GM12878 (cell line): ENCODE results near the gene SIVA1. TPM values are rescaled to one million over a fixed set of nuclear protein-coding genes. Genes with fewer than 3 reads are reported as not detected.

Experiments
- ATAC-seq: fragments of 200-7000 bp; cut with Tn5 transposase; 3 replicates; pipeline ENCODE4 v1.9.1; 2020; ENCODE audit warnings: mild to moderate bottlenecking, moderate library complexity
- BruUV-seq: library from RNA; stranded (reverse); fragments of 400-500 nt; replicated peaks from 2 replicates; lab custom pipeline; 2021; lab: Mats Ljungman, UMichigan
- CTCF ChIA-PET: fragments of 300-600 bp; sonication (Branson Sonifier 250); formaldehyde crosslinking; extraction: SDS; loops from one replicate; lab custom pipeline; 2021; ENCODE audit warnings: inconsistent platforms; lab: Yijun Ruan, JAX
- POLR2A ChIA-PET: fragments of 350-600 bp; formaldehyde crosslinking; extraction: SDS; loops from one replicate; lab custom pipeline; 2021; ENCODE audit warnings: inconsistent platforms; lab: Charles Lee
- RAD21 ChIA-PET: fragments of 300-600 bp; sonication (Branson Sonifier 250); formaldehyde crosslinking; loops from one replicate; lab custom pipeline; 2023; ENCODE audit warnings: antibody characterized with exemption; ENCODE audit not compliant: unreplicated experiment; lab: Charles Lee
- SMC1A ChIA-PET: fragments of 300-600 bp; sonication (Branson Sonifier 250); formaldehyde crosslinking; loops from one replicate; lab custom pipeline; 2023; ENCODE audit not compliant: unreplicated experiment, uncharacterized antibody; lab: Charles Lee
- DNase-seq: peaks from one replicate; pipeline ENCODE4 v3.0.0-alpha.2; 2011; ENCODE audit warnings: low read depth, low spot score
- FAIRE-seq: peaks from 3 replicates; lab custom pipeline; 2011; peaks lifted over from hg19 to GRCh38; lab: Jason Lieb, UNC
- H2AFZ ChIP-seq: 2 replicates; pipeline ENCODE4 v1.6.0; 2011; ENCODE audit warnings: low read depth, low read length, control low read depth; ENCODE audit not compliant: control insufficient read depth
- H3K27ac ChIP-seq: 2 replicates; pipeline ENCODE4 v1.5.1; 2011; ENCODE audit warnings: control low read depth; ENCODE audit not compliant: control insufficient read depth, insufficient read depth
- H3K27me3 ChIP-seq, 2 experiments: replicated peaks in 1 of 2; 2 replicates each; pipeline versions ENCODE4 v1.6.0 to v1.6.1; 2011; ENCODE audit warnings: low read length in 1 of 2; ENCODE audit not compliant: control insufficient read depth in 2 of 2, insufficient read depth in 2 of 2
- H3K36me3 ChIP-seq, 2 experiments: 2 replicates each; pipeline ENCODE4 v1.5.1; 2011; ENCODE audit warnings: low read length in 1 of 2; ENCODE audit not compliant: control insufficient read depth in 2 of 2, insufficient read depth in 2 of 2
- H3K4me1 ChIP-seq: 2 replicates; pipeline ENCODE4 v1.6.1; 2011; ENCODE audit warnings: mild to moderate bottlenecking, low read length, moderate library complexity, mixed read lengths; ENCODE audit not compliant: control insufficient read depth, insufficient read depth
- H3K4me2 ChIP-seq: 2 replicates; pipeline ENCODE4 v1.6.0; 2011; ENCODE audit warnings: control low read depth; ENCODE audit not compliant: control insufficient read depth, insufficient read depth
- H3K4me3 ChIP-seq: fragments of 200-600 bp; sonication (generic); 2 replicates; pipeline ENCODE4 v1.5.1; 2016
- H3K79me2 ChIP-seq: 2 replicates; pipeline ENCODE4 v1.6.0; 2011; ENCODE audit warnings: low read length; ENCODE audit not compliant: control insufficient read depth, insufficient read depth
- H3K9ac ChIP-seq: 2 replicates; pipeline ENCODE4 v1.8.0; 2011; ENCODE audit warnings: low read length, control low read depth, mixed read lengths; ENCODE audit not compliant: control insufficient read depth, insufficient read depth
- H3K9me3 ChIP-seq: replicated peaks from 3 replicates; pipeline ENCODE4 v1.5.1; 2011; ENCODE audit warnings: mild to moderate bottlenecking, low read length; ENCODE audit not compliant: control insufficient read depth, insufficient read depth
- H4K20me1 ChIP-seq: 2 replicates; pipeline ENCODE4 v1.6.0; 2011; ENCODE audit not compliant: control insufficient read depth, insufficient read depth
- FOXK2 ChIP-seq: fragments of 450-650 bp; IDR thresholded peaks from 2 replicates; pipeline ENCODE4 v1.6.1; 2017; ENCODE audit warnings: mild to moderate bottlenecking, moderate library complexity
- WGBS: methylation state at CpG from one replicate; pipeline ENCODE4 v1.1.6; 2016; ENCODE audit warnings: low lambda C conversion rate; ENCODE audit not compliant: insufficient replicate concordance, insufficient coverage; ENCODE audit errors: missing lambda C conversion rate; 5-methylcytosine and 5-hydroxymethylcytosine counted together
- in situ Hi-C: fragments of 300-500 bp; cut with MboI; formaldehyde crosslinking; loops from 9 replicates; pipeline ENCODE4 v1.14.3; 2018; ENCODE audit warnings: mixed read lengths
- intact Hi-C: fragments of 100-400 bp; cut with micrococcal nuclease; formaldehyde crosslinking; loops from one replicate; pipeline ENCODE4 v1.14.2; 2022; ENCODE audit not compliant: unreplicated experiment
- polyA plus RNA-seq, 11 experiments: library from polyadenylated mRNA; depleted of rRNA in 4 of 11; unstranded in 6 of 11; stranded (reverse) in 5 of 11; fragments of >200 nt; fragmentation: Nextera tagmentation in 4 of 11; fragmentation: Illumina TruSeq in 1 of 11; extraction: Ambion mirVana in 4 of 11; extraction: Trizol in 1 of 11; gene quantifications; 1 replicate in 1 of 11; 2 replicates in 10 of 11; pipeline versions ENCODE4 v1.2.1 to v1.2.3, GENCODE V29; 2011 to 2016; ENCODE audit warnings: inconsistent platforms in 2 of 11, missing spikeins in 2 of 11, low read depth in 1 of 11
- total RNA-seq, 4 experiments: library from RNA; depleted of rRNA in 3 of 4; stranded (reverse); fragments of >200 nt in 3 of 4; fragmentation: Illumina TruSeq in 1 of 4; extraction: Trizol in 1 of 4; gene quantifications; 2 replicates each; pipeline versions ENCODE4 v1.2.1 to v1.2.3, GENCODE V29; 2013 to 2021
- TF ChIP-seq, protein P1 (sequence below), 3 experiments: IDR thresholded peaks in 2 of 3; conservative IDR thresholded peaks in 1 of 3; 2 replicates each; pipeline ENCODE4 v1.5.1; 2011; ENCODE audit warnings: low read depth in 3 of 3, low read length in 3 of 3, mild to moderate bottlenecking in 3 of 3, control low read depth in 2 of 3, moderate library complexity in 2 of 3, inconsistent platforms in 1 of 3, mixed read lengths in 1 of 3; ENCODE audit not compliant: control insufficient read depth in 2 of 3, insufficient read depth in 1 of 3; ENCODE audit errors: extremely low read depth in 1 of 3

The SIVA1 gene
- total and polyA plus RNA-seq, 10 of the 15 experiments (the other 5 are each of a cell fraction or from before 2014, with no cell fraction given), result 4.6 to 282 (median 106) TPM

DNA sequence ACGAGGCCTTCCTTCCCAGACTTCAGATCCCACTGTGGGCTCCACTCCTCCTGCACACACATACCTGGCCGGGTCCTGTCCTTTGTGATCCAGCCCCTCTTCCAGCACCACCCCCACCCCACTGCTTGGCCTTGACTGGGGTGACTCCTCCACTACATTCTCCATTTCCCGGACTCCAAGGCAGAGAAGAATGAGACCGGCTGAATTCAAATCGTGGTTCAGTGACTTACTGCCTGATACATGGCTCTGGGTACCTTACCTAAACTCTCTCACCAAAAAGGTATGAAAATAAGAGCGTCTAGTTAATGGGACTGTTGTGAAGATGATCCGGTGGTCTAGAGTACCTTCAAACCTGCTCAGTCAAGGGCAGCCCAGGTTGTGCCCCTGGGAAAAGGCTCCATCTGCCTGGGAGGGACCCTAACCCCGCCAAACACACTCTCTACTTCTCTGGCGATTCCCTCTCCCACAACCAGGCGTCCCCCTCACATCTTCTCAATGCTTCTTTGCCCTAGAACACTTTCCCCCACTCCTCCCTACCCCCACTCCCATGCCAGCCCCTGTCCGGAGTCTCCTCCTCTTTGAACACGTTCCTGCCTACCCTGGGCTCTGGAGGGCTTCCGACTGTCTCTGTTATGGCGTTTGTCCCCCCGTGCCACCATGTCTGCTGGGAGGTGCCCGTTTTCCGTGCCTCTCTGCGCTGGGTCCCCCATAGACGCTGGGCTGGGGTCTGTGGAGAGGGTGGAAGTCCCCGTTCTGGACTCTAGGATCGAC, 46.5 kb downstream of the SIVA1 start:
- Histone ChIP-seq H3K27ac (no peak overlapping the region), H3K79me2 (peaks cover 6% of the 10 kb centered on the region), H3K4me2 (peak overlapping the region; percentile 50), H3K4me3 (no peak overlapping the region), H3K4me1 (peaks cover 17% of the 10 kb centered on the region), H3K9ac (peak overlapping the region; percentile 22; the same call in 1 of the 2 replicates), H3K36me3 (no peaks in the 10 kb centered on the region), H3K27me3 (peaks cover 0 to 3% of the 10 kb centered on the region in 2 experiments; a peak in 2 of 4 replicates), H4K20me1 (no peaks in the 10 kb centered on the region), H2AFZ (no peak overlapping the region), H3K9me3 (no peaks in the 10 kb centered on the region)
- in situ Hi-C loops (no loop called here), intact Hi-C loops (no loop called here)
- ATAC-seq, result no peak
- FAIRE-seq, result no peak
- BruUV-seq, result no TSS peak
- ChIA-PET CTCF (no interaction called here), RAD21 (no interaction called here), SMC1A (interaction anchor here (1.6 kb wide), 1 partner anchor 18 kb away, joined by 3 read pairs; no protein-coding TSS in a partner anchor), POLR2A (no interaction called here)
- WGBS, result 44% methylated on average over 21 of the region's 21 CpGs
- TF ChIP-seq, protein P1, sequence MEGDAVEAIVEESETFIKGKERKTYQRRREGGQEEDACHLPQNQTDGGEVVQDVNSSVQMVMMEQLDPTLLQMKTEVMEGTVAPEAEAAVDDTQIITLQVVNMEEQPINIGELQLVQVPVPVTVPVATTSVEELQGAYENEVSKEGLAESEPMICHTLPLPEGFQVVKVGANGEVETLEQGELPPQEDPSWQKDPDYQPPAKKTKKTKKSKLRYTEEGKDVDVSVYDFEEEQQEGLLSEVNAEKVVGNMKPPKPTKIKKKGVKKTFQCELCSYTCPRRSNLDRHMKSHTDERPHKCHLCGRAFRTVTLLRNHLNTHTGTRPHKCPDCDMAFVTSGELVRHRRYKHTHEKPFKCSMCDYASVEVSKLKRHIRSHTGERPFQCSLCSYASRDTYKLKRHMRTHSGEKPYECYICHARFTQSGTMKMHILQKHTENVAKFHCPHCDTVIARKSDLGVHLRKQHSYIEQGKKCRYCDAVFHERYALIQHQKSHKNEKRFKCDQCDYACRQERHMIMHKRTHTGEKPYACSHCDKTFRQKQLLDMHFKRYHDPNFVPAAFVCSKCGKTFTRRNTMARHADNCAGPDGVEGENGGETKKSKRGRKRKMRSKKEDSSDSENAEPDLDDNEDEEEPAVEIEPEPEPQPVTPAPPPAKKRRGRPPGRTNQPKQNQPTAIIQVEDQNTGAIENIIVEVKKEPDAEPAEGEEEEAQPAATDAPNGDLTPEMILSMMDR (IDR thresholded peaks at IDR 0.05 in 2 of 3, conservative IDR thresholded peaks at IDR 0.05 in 1 of 3; ENCODE audit: control insufficient read depth in 2 of 3, extremely low read depth in 1 of 3, insufficient read depth in 1 of 3, low read depth in 3 of 3, low read length in 3 of 3), result peak in 1 of 3 experiments; percentile 5; a peak in 1 of 6 replicates
- TF ChIP-seq FOXK2, result no peak
- no peak for DNase-seq
